ENCODE measurements around the gene TRIOBP. TPM values are rescaled to one million over a fixed set of nuclear protein-coding genes. Genes with fewer than 3 reads are reported as not detected.

Gene TRIOBP
- total RNA-seq, 6 experiments from 2014 or later, result 74.3 to 92.5 (median 91.6) TPM

GRCh38 chr22:37775785-37776638, 79.2 kb downstream of the TRIOBP start:
- Mint-ChIP-seq H3K4me3 (peak overlapping the region; percentile 58), H3K4me1 (ENCODE audit: low read depth) (peaks cover 65% of the 10 kb centered on the region), H3K36me3 (ENCODE audit: low read depth) (peaks cover 39% of the 10 kb centered on the region), H3K27me3 (ENCODE audit: insufficient read depth) (peaks cover 9% of the 10 kb centered on the region), H3K9me3 (no peaks in the 10 kb centered on the region; the same call in 1 of the 2 replicates), H3K27ac (peak overlapping the region; percentile 92)
- TF ChIP-seq, protein P1, sequence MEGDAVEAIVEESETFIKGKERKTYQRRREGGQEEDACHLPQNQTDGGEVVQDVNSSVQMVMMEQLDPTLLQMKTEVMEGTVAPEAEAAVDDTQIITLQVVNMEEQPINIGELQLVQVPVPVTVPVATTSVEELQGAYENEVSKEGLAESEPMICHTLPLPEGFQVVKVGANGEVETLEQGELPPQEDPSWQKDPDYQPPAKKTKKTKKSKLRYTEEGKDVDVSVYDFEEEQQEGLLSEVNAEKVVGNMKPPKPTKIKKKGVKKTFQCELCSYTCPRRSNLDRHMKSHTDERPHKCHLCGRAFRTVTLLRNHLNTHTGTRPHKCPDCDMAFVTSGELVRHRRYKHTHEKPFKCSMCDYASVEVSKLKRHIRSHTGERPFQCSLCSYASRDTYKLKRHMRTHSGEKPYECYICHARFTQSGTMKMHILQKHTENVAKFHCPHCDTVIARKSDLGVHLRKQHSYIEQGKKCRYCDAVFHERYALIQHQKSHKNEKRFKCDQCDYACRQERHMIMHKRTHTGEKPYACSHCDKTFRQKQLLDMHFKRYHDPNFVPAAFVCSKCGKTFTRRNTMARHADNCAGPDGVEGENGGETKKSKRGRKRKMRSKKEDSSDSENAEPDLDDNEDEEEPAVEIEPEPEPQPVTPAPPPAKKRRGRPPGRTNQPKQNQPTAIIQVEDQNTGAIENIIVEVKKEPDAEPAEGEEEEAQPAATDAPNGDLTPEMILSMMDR (IDR thresholded peaks at IDR 0.05), result no peak
- peak; percentile 90 for DNase-seq

DNA sequence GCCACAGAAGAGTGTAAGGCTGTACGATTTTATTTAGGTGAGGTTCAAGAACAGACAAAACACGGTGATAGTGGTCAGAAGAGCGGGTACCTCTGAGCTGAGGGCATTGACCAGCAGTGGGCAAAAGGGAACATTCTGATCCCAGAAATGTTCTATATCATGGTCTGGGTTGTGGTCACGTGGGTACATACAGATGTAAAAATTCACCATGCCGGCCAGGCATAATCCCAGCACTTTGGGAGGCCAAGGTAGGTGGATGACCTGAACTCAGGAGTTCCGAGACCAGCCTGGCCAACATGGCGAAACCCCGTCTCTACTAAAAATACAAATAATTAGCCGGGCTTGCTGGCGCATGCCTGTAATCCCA, 79.8 kb downstream of the TRIOBP start:
- TF ChIP-seq, protein P1 (IDR thresholded peaks at IDR 0.05), result no peak
- Mint-ChIP-seq H3K36me3 (ENCODE audit: low read depth) (peaks cover 36% of the 10 kb centered on the region), H3K4me3 (peak overlapping the region; percentile 58), H3K9me3 (no peaks in the 10 kb centered on the region; the same call in 1 of the 2 replicates), H3K27ac (peak overlapping the region; percentile 92), H3K4me1 (ENCODE audit: low read depth) (peaks cover 70% of the 10 kb centered on the region), H3K27me3 (ENCODE audit: insufficient read depth) (peaks cover 9% of the 10 kb centered on the region)
- no peak for DNase-seq

- Mint-ChIP-seq H3K9me3 (no peaks in the 10 kb centered on the region; the same call in 1 of the 2 replicates), H3K4me1 (ENCODE audit: low read depth) (peaks cover 75% of the 10 kb centered on the region), H3K4me3 (peak overlapping the region; percentile 58; the same call in 1 of the 2 replicates), H3K27ac (peak overlapping the region; percentile 92), H3K36me3 (ENCODE audit: low read depth) (peaks cover 36% of the 10 kb centered on the region), H3K27me3 (ENCODE audit: insufficient read depth) (peaks cover 9% of the 10 kb centered on the region)
- peak; percentile 87 for DNase-seq
- TF ChIP-seq, protein P1 (IDR thresholded peaks at IDR 0.05), result no peak
Measured at GRCh38 chr22:37777122-37777687, 80.4 kb downstream of the TRIOBP start.

- Mint-ChIP-seq H3K27me3 (ENCODE audit: insufficient read depth) (peaks cover 9% of the 10 kb centered on the region), H3K4me3 (no peak overlapping the region), H3K27ac (peak overlapping the region; percentile 49; the same call in 1 of the 2 replicates), H3K36me3 (ENCODE audit: low read depth) (peaks cover 28% of the 10 kb centered on the region), H3K9me3 (no peaks in the 10 kb centered on the region; the same call in 1 of the 2 replicates), H3K4me1 (ENCODE audit: low read depth) (peaks cover 88% of the 10 kb centered on the region)
- TF ChIP-seq, protein P1 (IDR thresholded peaks at IDR 0.05), result no peak
- no peak for DNase-seq
Measured at GRCh38 chr22:37778370-37779009, 81.6 kb downstream of the TRIOBP start.

DNA sequence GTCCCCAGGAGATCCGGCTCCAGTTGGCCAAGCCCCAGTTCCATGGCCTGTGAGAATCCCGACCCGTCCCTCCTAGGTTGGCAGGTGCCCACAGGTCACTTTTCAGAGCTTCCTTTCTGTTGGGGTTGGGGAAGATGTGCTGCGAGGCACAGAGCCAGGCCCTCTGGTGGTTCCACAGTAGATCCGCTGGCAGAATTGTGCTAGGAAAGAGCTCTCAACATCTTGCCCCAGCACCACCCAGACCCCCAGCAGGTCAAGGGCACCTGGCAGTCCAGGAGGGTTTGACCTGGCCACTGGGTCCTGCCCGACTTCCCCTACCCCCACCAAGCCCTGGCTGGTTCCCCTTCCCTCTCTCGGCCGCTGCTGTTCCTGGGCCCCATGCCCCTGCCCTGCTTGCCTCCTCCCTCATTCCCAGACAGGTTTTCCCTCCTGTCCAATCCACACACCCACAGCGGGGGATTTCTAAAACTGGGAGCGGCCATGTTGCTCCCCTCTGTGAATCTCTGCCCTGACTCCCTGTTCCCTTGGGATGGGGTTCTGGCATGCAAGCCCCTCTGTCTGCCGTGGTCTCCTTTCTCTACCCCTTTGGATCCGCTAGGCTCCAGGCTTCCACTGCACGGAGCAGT, 84.7 kb downstream of the TRIOBP start:
- H3K4me3 Mint-ChIP-seq, result no peak overlapping the region; the same call in 1 of the 2 replicates
- H3K4me1 Mint-ChIP-seq (ENCODE audit: low read depth), result peaks cover 69% of the 10 kb centered on the region
- peaks cover 16% of the 10 kb centered on the region for H3K36me3 Mint-ChIP-seq (ENCODE audit: low read depth)
- TF ChIP-seq, protein P1 (IDR thresholded peaks at IDR 0.05), result peak; percentile 62
- H3K9me3 Mint-ChIP-seq, result no peaks in the 10 kb centered on the region; the same call in 1 of the 2 replicates
- peak overlapping the region; percentile 92 for H3K27ac Mint-ChIP-seq
- peaks cover 10% of the 10 kb centered on the region for H3K27me3 Mint-ChIP-seq (ENCODE audit: insufficient read depth)
- DNase-seq, result no peak
